ENCODE results near the gene SPARC.

SPARC gene

GRCh38 chr5:151675611-151676313, 11.0 kb downstream of the SPARC start:
- ATAC-seq: no peak; the same call in 2 of the 3 replicates
- TF ChIP-seq GLIS3 (CRISPR knock-in tag; IDR thresholded peaks at IDR 0.05): no peak
- TF ChIP-seq ZFP30 (CRISPR knock-in tag; IDR thresholded peaks at IDR 0.05): no peak
- no peak for TF ChIP-seq SNAI2 (CRISPR knock-in tag; IDR thresholded peaks at IDR 0.05)
- TF ChIP-seq TSHZ2 (CRISPR knock-in tag; IDR thresholded peaks at IDR 0.05): no peak
- TF ChIP-seq PPARA (CRISPR knock-in tag; IDR thresholded peaks at IDR 0.05; ENCODE audit: borderline replicate concordance): no peak
- TF ChIP-seq CSDC2 (CRISPR knock-in tag; IDR thresholded peaks at IDR 0.05): no peak
- TF ChIP-seq CREB5 (CRISPR knock-in tag; IDR thresholded peaks at IDR 0.05; ENCODE audit: low read depth): no peak
- no peak for TF ChIP-seq PATZ1 (CRISPR knock-in tag; IDR thresholded peaks at IDR 0.05; ENCODE audit: borderline replicate concordance)
- TF ChIP-seq OSR1 (CRISPR knock-in tag; IDR thresholded peaks at IDR 0.05): no peak
- no peak for TF ChIP-seq POU6F1 (CRISPR knock-in tag; IDR thresholded peaks at IDR 0.05; ENCODE audit: borderline replicate concordance, low read depth)
- no peak for TF ChIP-seq TCF4 (CRISPR knock-in tag; IDR thresholded peaks at IDR 0.05; ENCODE audit: borderline replicate concordance)
- TF ChIP-seq ZFP3 (CRISPR knock-in tag; IDR thresholded peaks at IDR 0.05): no peak
- TF ChIP-seq BACH2 (CRISPR knock-in tag; IDR thresholded peaks at IDR 0.05; ENCODE audit: borderline replicate concordance): no peak

GRCh38 chr5:151674626-151675610, 11.8 kb downstream of the SPARC start:
- no peak for ATAC-seq
- TF ChIP-seq BACH2 (CRISPR knock-in tag; IDR thresholded peaks at IDR 0.05; ENCODE audit: borderline replicate concordance) (no peak), ZNF565 (CRISPR knock-in tag; conservative IDR thresholded peaks at IDR 0.05; ENCODE audit: low read depth) (no peak), ZNF70 (CRISPR knock-in tag; IDR thresholded peaks at IDR 0.05) (no peak), TCF4 (CRISPR knock-in tag; IDR thresholded peaks at IDR 0.05; ENCODE audit: borderline replicate concordance) (no peak), TSHZ2 (CRISPR knock-in tag; IDR thresholded peaks at IDR 0.05) (no peak), POU6F1 (CRISPR knock-in tag; IDR thresholded peaks at IDR 0.05; ENCODE audit: borderline replicate concordance, low read depth) (no peak), SNAI2 (CRISPR knock-in tag; IDR thresholded peaks at IDR 0.05) (no peak), ZNF8 (CRISPR knock-in tag; IDR thresholded peaks at IDR 0.05) (no peak), ESRRG (CRISPR knock-in tag; IDR thresholded peaks at IDR 0.05) (no peak), RARB (CRISPR knock-in tag; IDR thresholded peaks at IDR 0.05) (no peak), ARNTL (CRISPR knock-in tag; IDR thresholded peaks at IDR 0.05; ENCODE audit: borderline replicate concordance, low read depth) (no peak), PPARA (CRISPR knock-in tag; IDR thresholded peaks at IDR 0.05; ENCODE audit: borderline replicate concordance) (no peak), PATZ1 (CRISPR knock-in tag; IDR thresholded peaks at IDR 0.05; ENCODE audit: borderline replicate concordance) (no peak), ZFP3 (CRISPR knock-in tag; IDR thresholded peaks at IDR 0.05) (no peak)
